Astrocyte (in vitro differentiated cells and primary cell): ENCODE data around the gene SLC16A12. TPM values are rescaled to one million over a fixed set of nuclear protein-coding genes. Genes with fewer than 3 reads are reported as not detected.

Experiments
- DNase-seq: peaks from one replicate; pipeline ENCODE4 v3.0.0-alpha.2; 2010; ENCODE audit warnings: low read depth
- FAIRE-seq: peaks from 2 replicates; lab custom pipeline; 2011; peaks lifted over from hg19 to GRCh38; lab: Jason Lieb, UNC
- H2AFZ ChIP-seq: 2 replicates; pipeline ENCODE4 v1.6.0; 2012; ENCODE audit warnings: low read depth, low read length, inconsistent platforms
- H3K27ac ChIP-seq: 2 replicates; pipeline ENCODE4 v1.5.1; 2011; ENCODE audit warnings: low read depth, low read length, inconsistent platforms
- H3K27me3 ChIP-seq: 2 replicates; pipeline ENCODE4 v1.6.0; 2011; ENCODE audit warnings: low read length, inconsistent platforms; ENCODE audit not compliant: insufficient read depth
- H3K36me3 ChIP-seq: 2 replicates; pipeline ENCODE4 v1.5.1; 2011; ENCODE audit warnings: low read length, inconsistent platforms; ENCODE audit not compliant: insufficient read depth
- H3K4me1 ChIP-seq: 2 replicates; pipeline ENCODE4 v1.5.1; 2011; ENCODE audit warnings: low read length, inconsistent platforms; ENCODE audit not compliant: insufficient read depth
- H3K4me2 ChIP-seq: 2 replicates; pipeline ENCODE4 v1.6.0; 2012; ENCODE audit warnings: low read length, inconsistent platforms
- H3K4me3 ChIP-seq: 2 replicates; pipeline ENCODE4 v1.5.1; 2011; ENCODE audit warnings: low read depth, mild to moderate bottlenecking, low read length, inconsistent platforms; ENCODE audit not compliant: insufficient read depth
- H3K79me2 ChIP-seq: 2 replicates; pipeline ENCODE4 v1.6.0; 2012; ENCODE audit warnings: mild to moderate bottlenecking, low read length, inconsistent platforms; ENCODE audit not compliant: insufficient read depth
- H3K9ac ChIP-seq: 2 replicates; pipeline ENCODE4 v1.6.0; 2012; ENCODE audit warnings: mild to moderate bottlenecking, low read length, inconsistent platforms
- H3K9me3 ChIP-seq: 2 replicates; pipeline ENCODE4 v1.5.1; 2012; ENCODE audit warnings: low read depth, mild to moderate bottlenecking, low read length, inconsistent platforms; ENCODE audit not compliant: insufficient read depth
- H4K20me1 ChIP-seq: 2 replicates; pipeline ENCODE4 v1.6.0; 2012; ENCODE audit warnings: low read length, inconsistent platforms; ENCODE audit not compliant: insufficient read depth
- H3K27ac Mint-ChIP-seq: one replicate; pipeline ENCODE4 v1.8.0; 2021; ENCODE audit warnings: mild to moderate bottlenecking, mixed read lengths; ENCODE audit not compliant: unreplicated experiment
- H3K27me3 Mint-ChIP-seq: one replicate; pipeline ENCODE4 v1.8.0; 2021; ENCODE audit warnings: low read depth, mixed read lengths; ENCODE audit not compliant: unreplicated experiment
- H3K36me3 Mint-ChIP-seq: one replicate; pipeline ENCODE4 v1.8.0; 2021; ENCODE audit warnings: low read depth, mixed read lengths; ENCODE audit not compliant: unreplicated experiment
- H3K4me1 Mint-ChIP-seq: one replicate; pipeline ENCODE4 v1.8.0; 2021; ENCODE audit warnings: low read depth, mixed read lengths; ENCODE audit not compliant: unreplicated experiment
- H3K4me3 Mint-ChIP-seq: one replicate; pipeline ENCODE4 v1.8.0; 2021; ENCODE audit warnings: mild to moderate bottlenecking, moderate library complexity, mixed read lengths; ENCODE audit not compliant: unreplicated experiment
- H3K9me3 Mint-ChIP-seq: one replicate; pipeline ENCODE4 v1.8.0; 2021; ENCODE audit warnings: mild to moderate bottlenecking, mixed read lengths; ENCODE audit not compliant: unreplicated experiment
- CTCF ChIP-seq: IDR thresholded peaks from 2 replicates; pipeline ENCODE4 v1.5.1; 2011; ENCODE audit warnings: low read depth, mild to moderate bottlenecking, inconsistent platforms, low read length, moderate library complexity; ENCODE audit not compliant: insufficient read depth
- EZH2 ChIP-seq: IDR thresholded peaks from 2 replicates; pipeline ENCODE4 v1.6.1; 2012; ENCODE audit warnings: mild to moderate bottlenecking, low read length, inconsistent platforms; ENCODE audit not compliant: insufficient read depth
- total RNA-seq: library from RNA; stranded (reverse); gene quantifications from 2 replicates; pipeline ENCODE4 v1.2.1, GENCODE V29; 2021

Gene SLC16A12
- total RNA-seq, 1 donor from 2014 or later, result 0.59 TPM

DNA sequence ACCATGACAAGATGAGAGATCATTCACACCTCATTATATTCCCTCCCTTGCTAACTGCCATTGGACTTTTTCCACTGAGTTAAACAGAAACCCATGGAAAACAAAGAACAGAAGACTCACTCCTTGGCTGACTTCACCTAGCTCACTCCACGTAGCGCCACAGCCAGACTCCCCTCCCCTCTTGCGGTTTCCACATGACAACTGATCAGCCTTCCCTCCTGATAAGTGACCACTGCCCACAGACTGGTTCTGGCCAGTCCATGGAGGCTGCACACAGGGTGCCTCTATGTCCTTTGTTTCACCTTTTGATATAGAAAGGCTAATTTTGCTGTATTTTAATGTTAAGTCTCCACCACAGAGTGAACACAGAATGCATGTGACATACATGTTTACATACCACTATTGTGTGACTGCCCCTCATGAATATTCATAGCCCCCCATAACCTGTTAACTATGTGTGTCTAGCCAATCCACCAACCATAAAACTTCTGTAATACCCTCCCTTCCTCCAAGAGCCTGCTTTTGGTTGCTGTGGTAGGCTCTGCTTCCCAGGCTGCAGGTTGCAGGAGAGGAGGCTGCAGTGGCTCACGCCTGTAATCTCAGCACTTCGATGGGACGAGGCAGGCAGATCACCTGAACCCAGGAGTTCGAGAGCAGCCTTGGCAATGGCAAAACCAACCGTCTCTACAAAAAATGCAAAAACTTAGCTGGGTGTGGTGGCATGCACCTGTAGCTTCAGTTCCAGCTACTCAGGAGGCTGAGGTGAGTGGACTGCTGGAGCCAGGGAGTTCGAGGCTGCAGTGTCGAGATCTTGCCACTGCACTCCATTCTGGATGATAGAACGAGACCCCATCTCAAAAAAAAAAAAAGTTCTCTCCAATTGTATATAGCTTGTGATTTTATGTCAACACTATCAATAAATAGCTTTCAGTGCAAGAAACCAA, 131.0 kb downstream of the SLC16A12 start:
- FAIRE-seq, result no peak
- no peaks in the 10 kb centered on the region for H3K4me1 ChIP-seq
- Mint-ChIP-seq H3K27ac (no peak overlapping the region), H3K36me3 (peaks cover 48% of the 10 kb centered on the region), H3K27me3 (no peaks in the 10 kb centered on the region), H3K4me3 (peak overlapping the region; percentile 66), H3K4me1 (peaks cover 29% of the 10 kb centered on the region), H3K9me3 (peaks cover 5% of the 10 kb centered on the region)
- no peak overlapping the region for H2AFZ ChIP-seq
- no peak overlapping the region for H3K4me3 ChIP-seq
- H3K79me2 ChIP-seq, result no peaks in the 10 kb centered on the region
- no peak for TF ChIP-seq CTCF
- no peak for TF ChIP-seq EZH2
- no peaks in the 10 kb centered on the region for H3K36me3 ChIP-seq
- no peaks in the 10 kb centered on the region for H4K20me1 ChIP-seq
- no peaks in the 10 kb centered on the region for H3K27me3 ChIP-seq
- no peak overlapping the region for H3K4me2 ChIP-seq
- DNase-seq, result peak; percentile 51
- H3K27ac ChIP-seq, result no peak overlapping the region
- no peak overlapping the region for H3K9ac ChIP-seq
- H3K9me3 ChIP-seq, result no peaks in the 10 kb centered on the region

DNA sequence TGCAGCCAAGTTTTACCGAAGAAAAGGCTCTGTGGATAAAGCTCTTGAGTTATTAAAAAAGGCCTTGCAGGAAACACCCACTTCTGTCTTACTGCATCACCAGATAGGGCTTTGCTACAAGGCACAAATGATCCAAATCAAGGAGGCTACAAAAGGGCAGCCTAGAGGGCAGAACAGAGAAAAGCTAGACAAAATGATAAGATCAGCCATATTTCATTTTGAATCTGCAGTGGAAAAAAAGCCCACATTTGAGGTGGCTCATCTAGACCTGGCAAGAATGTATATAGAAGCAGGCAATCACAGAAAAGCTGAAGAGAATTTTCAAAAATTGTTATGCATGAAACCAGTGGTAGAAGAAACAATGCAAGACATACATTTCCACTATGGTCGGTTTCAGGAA, 132.4 kb downstream of the SLC16A12 start:
- no peak overlapping the region for H3K4me2 ChIP-seq
- no peak for FAIRE-seq

More for the DNA sequence above, 132.4 kb downstream of the SLC16A12 start:
- Histone ChIP-seq H3K4me3 (no peak overlapping the region), H2AFZ (no peak overlapping the region), H3K9ac (no peak overlapping the region), H3K27me3 (no peaks in the 10 kb centered on the region), H3K9me3 (no peaks in the 10 kb centered on the region), H3K4me1 (no peaks in the 10 kb centered on the region), H4K20me1 (no peaks in the 10 kb centered on the region), H3K79me2 (no peaks in the 10 kb centered on the region), H3K27ac (no peak overlapping the region), H3K36me3 (no peaks in the 10 kb centered on the region)
- Mint-ChIP-seq H3K4me3 (peak overlapping the region; percentile 11), H3K27me3 (no peaks in the 10 kb centered on the region), H3K27ac (no peak overlapping the region), H3K4me1 (peaks cover 37% of the 10 kb centered on the region), H3K36me3 (peaks cover 45% of the 10 kb centered on the region), H3K9me3 (peaks cover 3% of the 10 kb centered on the region)
- TF ChIP-seq CTCF, result no peak
- TF ChIP-seq EZH2, result no peak
- no peak for DNase-seq
